HG03175 (cell line): ENCODE data around the gene TMPRSS11A.

Experiments used
- ATAC-seq: cut with Tn5 transposase; IDR thresholded peaks from one replicate; pipeline ENCODE4 v1.9.1; 2021; ENCODE audit warnings: mild to moderate bottlenecking, moderate library complexity; ENCODE audit not compliant: unreplicated experiment

The TMPRSS11A gene

GRCh38 chr4:67915400-67915966, 47.8 kb downstream of the TMPRSS11A start:
- ATAC-seq = no peak

- ATAC-seq = no peak
These were observed 51.2 kb downstream of the TMPRSS11A start for GRCh38 chr4:67912080-67912479.

GRCh38 chr4:67911638-67912037, 51.7 kb downstream of the TMPRSS11A start:
- ATAC-seq = no peak

- no peak for ATAC-seq
These were observed 52.2 kb downstream of the TMPRSS11A start for GRCh38 chr4:67911141-67911540.

- ATAC-seq = peak; percentile 17
These were observed 52.7 kb downstream of the TMPRSS11A start for GRCh38 chr4:67910585-67910905.

- ATAC-seq = peak; percentile 70
These were observed 53.2 kb downstream of the TMPRSS11A start for GRCh38 chr4:67909905-67910584.

- no peak for ATAC-seq
These were observed 55.6 kb downstream of the TMPRSS11A start for GRCh38 chr4:67907650-67908049.

GRCh38 chr4:67899096-67899495, 64.2 kb downstream of the TMPRSS11A start:
- no peak for ATAC-seq

- ATAC-seq = no peak
These were observed 65.6 kb downstream of the TMPRSS11A start for GRCh38 chr4:67897686-67898085.

- ATAC-seq = no peak
These were observed 66.8 kb downstream of the TMPRSS11A start for GRCh38 chr4:67896421-67897065.

- no peak for ATAC-seq
These were observed 68.6 kb downstream of the TMPRSS11A start for GRCh38 chr4:67894659-67895058.

GRCh38 chr4:67892905-67893304, 70.4 kb downstream of the TMPRSS11A start:
- no peak for ATAC-seq

GRCh38 chr4:67892253-67892652, 71.0 kb downstream of the TMPRSS11A start:
- ATAC-seq = no peak

- ATAC-seq = no peak
These were observed 71.6 kb downstream of the TMPRSS11A start for GRCh38 chr4:67891645-67892044.

GRCh38 chr4:67886281-67886680, 77.0 kb downstream of the TMPRSS11A start:
- no peak for ATAC-seq

GRCh38 chr4:67885762-67886161, 77.5 kb downstream of the TMPRSS11A start:
- no peak for ATAC-seq

- ATAC-seq = no peak
These were observed 78.6 kb downstream of the TMPRSS11A start for GRCh38 chr4:67884701-67885100.

GRCh38 chr4:67883902-67884301, 79.4 kb downstream of the TMPRSS11A start, which contains the start of gene TMPRSS11D:
Gene TMPRSS11D, minus strand, starts transcription at chr4:67884002. Its CDS starts 69 bp downstream, at chr4:67883933.
- no peak for ATAC-seq

GRCh38 chr4:67883458-67883857, 79.8 kb downstream of the TMPRSS11A start:
- no peak for ATAC-seq

GRCh38 chr4:67880866-67881610, 82.3 kb downstream of the TMPRSS11A start:
- ATAC-seq = no peak

GRCh38 chr4:67879486-67879885, 83.8 kb downstream of the TMPRSS11A start:
- ATAC-seq = no peak

GRCh38 chr4:67877086-67877485, 86.2 kb downstream of the TMPRSS11A start:
- ATAC-seq = no peak
